AG04450 (cell line): Measurements from ENCODE around the gene DTD2. TPM values are rescaled to one million over a fixed set of nuclear protein-coding genes. Genes with fewer than 3 reads are reported as not detected.

ENCODE experiments used
- CTCF ChIA-PET: fragments of 300-600, 350-600 bp; formaldehyde crosslinking; extraction: SDS; loops from one replicate; lab custom pipeline; 2022; ENCODE audit warnings: antibody characterized with exemption, inconsistent platforms; lab: Charles Lee
- POLR2A ChIA-PET: fragments of 350-600 bp; formaldehyde crosslinking; extraction: SDS; loops from one replicate; lab custom pipeline; 2021; ENCODE audit warnings: antibody characterized with exemption, inconsistent platforms; lab: Yijun Ruan, JAX
- DNase-seq: peaks from one replicate; pipeline ENCODE4 v3.0.0-alpha.2; 2011; ENCODE audit warnings: low read depth, low spot score
- H3K27ac ChIP-seq: one replicate; pipeline ENCODE4 v1.5.1; 2012; ENCODE audit warnings: low read depth, low read length, control low read depth
- H3K27me3 ChIP-seq: one replicate; pipeline ENCODE4 v1.6.0; 2012; ENCODE audit warnings: low read length; ENCODE audit not compliant: control insufficient read depth, insufficient read depth
- H3K4me3 ChIP-seq: 2 replicates; pipeline ENCODE4 v1.5.1; 2011; ENCODE audit warnings: mild to moderate bottlenecking, low read depth, low read length, control low read depth
- H3K9me3 ChIP-seq: 2 replicates; pipeline ENCODE4 v1.5.1; 2012; ENCODE audit warnings: low read length; ENCODE audit not compliant: control insufficient read depth, insufficient read depth
- polyA plus RNA-seq: library from polyadenylated mRNA; depleted of rRNA; stranded (reverse); fragments of >200 nt; gene quantifications from 2 replicates; pipeline ENCODE4 v1.2.3, GENCODE V29; 2011
- TF ChIP-seq, protein P1 (sequence below): IDR thresholded peaks from 2 replicates; pipeline ENCODE4 v1.5.1; 2011; ENCODE audit warnings: low read depth, low read length, control low read depth, inconsistent platforms

The DTD2 gene
- polyA plus RNA-seq, 1 experiment, result 18.8 TPM

DNA sequence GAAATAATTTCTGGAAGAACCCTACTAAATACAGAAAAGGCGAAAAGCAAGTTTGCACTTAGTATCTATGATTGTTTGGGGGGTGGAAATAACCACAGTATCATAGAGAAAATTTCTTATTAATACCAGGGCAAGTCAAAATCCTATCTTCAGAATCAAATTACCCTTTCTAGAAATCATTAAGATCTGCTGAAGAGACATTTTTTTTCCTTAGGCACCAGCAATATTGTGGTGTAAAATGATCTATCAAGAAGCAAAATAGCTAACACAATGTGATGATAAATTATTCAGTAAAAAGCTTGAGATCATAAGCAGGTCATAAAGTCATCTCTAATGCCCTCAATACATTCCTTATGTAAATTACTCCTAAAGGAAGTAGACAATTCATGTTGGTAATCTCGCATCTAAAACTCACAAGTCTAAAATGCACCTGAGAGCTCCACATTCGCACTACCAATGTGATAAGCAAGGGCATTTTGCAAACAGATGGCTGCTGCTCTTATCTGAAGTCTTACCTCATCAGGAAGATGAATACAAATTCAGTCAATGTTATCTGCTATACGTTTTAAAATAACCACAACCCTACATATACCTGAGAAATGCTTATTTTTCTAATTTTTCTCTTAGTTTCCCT, 51.6 kb downstream of the DTD2 start:
- ChIA-PET CTCF (no interaction called here), POLR2A (interaction anchor here (0.7 kb wide), 1 partner anchor 15 kb away, joined by 8 read pairs; the partner anchor contains the start of gene HEATR5A)
- Histone ChIP-seq H3K9me3 (no peaks in the 10 kb centered on the region), H3K4me3 (no peak overlapping the region), H3K27ac (no peak overlapping the region), H3K27me3 (no peaks in the 10 kb centered on the region)
- DNase-seq, result no peak
- TF ChIP-seq, protein P1, sequence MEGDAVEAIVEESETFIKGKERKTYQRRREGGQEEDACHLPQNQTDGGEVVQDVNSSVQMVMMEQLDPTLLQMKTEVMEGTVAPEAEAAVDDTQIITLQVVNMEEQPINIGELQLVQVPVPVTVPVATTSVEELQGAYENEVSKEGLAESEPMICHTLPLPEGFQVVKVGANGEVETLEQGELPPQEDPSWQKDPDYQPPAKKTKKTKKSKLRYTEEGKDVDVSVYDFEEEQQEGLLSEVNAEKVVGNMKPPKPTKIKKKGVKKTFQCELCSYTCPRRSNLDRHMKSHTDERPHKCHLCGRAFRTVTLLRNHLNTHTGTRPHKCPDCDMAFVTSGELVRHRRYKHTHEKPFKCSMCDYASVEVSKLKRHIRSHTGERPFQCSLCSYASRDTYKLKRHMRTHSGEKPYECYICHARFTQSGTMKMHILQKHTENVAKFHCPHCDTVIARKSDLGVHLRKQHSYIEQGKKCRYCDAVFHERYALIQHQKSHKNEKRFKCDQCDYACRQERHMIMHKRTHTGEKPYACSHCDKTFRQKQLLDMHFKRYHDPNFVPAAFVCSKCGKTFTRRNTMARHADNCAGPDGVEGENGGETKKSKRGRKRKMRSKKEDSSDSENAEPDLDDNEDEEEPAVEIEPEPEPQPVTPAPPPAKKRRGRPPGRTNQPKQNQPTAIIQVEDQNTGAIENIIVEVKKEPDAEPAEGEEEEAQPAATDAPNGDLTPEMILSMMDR, result no peak

DNA sequence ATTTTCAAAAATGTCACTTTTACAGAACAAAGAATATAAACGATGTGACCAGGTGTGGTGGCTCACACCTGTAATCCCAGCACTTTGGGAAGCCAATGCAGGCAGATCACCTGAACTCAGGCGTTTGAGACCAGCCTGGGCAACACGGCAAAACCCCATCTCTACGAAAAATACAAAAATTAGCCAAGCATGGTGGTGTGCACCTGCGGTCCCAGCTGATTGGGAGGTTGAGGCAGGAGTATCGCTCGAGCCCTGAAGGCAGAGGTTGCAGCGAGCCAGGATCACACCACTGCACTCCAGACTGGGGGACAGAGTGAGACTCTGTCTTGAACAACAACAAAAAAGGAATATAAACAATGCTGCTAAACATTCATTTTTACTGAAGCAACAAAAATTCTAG, 52.2 kb downstream of the DTD2 start:
- Histone ChIP-seq H3K27me3 (no peaks in the 10 kb centered on the region), H3K4me3 (no peak overlapping the region), H3K9me3 (no peaks in the 10 kb centered on the region), H3K27ac (no peak overlapping the region)
- TF ChIP-seq, protein P1, result no peak
- ChIA-PET CTCF (no interaction called here), POLR2A (no interaction called here)
- DNase-seq, result no peak

DNA sequence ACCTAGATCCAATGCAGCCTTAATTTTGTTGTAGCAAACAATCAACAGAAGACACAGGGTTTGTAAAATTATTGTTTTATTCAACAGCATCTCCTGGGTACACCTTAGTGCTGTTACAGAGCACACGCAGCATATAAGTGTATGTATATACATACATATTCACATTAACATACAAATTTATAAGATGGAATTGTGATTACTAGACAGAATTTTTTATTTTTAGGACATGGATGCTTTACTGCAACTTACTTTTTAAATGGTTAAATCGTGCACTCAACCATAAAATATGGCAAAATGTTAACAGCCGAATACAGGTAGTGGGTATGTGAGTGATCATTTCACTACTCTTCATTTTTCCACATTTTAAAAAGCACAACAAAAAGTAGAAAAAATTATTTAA, 53.6 kb downstream of the DTD2 start:
- H3K9me3 ChIP-seq, result no peaks in the 10 kb centered on the region
- H3K4me3 ChIP-seq, result no peak overlapping the region
- H3K27ac ChIP-seq, result no peak overlapping the region
- DNase-seq, result no peak
- ChIA-PET CTCF (no interaction called here), POLR2A (no interaction called here)
- H3K27me3 ChIP-seq, result no peaks in the 10 kb centered on the region
- TF ChIP-seq, protein P1, result no peak

DNA sequence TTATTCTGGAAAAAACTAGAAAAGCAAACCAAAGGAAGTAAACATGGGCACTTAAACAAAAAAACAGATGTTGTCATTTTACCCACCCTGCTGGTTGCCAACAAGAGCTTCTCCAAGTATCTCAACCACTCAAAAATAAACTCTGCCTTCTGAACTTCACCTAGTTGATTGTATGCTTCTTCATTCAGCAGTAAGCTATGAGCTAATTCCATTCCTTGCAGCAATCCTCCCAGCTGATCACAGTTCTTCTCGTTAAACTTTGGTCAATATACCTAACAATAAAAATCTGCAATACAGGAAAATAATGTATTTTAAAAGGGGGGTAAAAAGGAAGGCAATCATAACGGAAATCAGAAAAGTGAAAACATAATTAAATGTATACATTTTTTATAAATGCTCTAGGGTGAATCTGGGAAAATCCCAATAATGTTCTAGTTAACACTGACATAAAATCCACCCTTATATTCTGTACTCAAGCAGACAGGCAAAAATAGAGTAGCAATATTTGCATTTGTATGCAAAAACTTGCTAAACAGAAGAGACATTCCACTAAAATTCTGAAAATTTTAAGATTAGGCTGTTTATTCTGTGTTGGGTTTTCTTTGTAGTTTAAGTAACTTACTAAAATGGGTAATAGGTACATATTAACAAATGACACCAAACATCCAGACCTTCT, 54.4 kb downstream of the DTD2 start:
- Histone ChIP-seq H3K27ac (no peak overlapping the region), H3K4me3 (no peak overlapping the region), H3K27me3 (no peaks in the 10 kb centered on the region), H3K9me3 (no peaks in the 10 kb centered on the region)
- TF ChIP-seq, protein P1, result no peak
- ChIA-PET POLR2A (interaction anchor here (1.9 kb wide), 1 partner anchor 17 kb away, joined by 5 read pairs; the partner anchor contains the start of gene HEATR5A), CTCF (no interaction called here)
- DNase-seq, result no peak

DNA sequence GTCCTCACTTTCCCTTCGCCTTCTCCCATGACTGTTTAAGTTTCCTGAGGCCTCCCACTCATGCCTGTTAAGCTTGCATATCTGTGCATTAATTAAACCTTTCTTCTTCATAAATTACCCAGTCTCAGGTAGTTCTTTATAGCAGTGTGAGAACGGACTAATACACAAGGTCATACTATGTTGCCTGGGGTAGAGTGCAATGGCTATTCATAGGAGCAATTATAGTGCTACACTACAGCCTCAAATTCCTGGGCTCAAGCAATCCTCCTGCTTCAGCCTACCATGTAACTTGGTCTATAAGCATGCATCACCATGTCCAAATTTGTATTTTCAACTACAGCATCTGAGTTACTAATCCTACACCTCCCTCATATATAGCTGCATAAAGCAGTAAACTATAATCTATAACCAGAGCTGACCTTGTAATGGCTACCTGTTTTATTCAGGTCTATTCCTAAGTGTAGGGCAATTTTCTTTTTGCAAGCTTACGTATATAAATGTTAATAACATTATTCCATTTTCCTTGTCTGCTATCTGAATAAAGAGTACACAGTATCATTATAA, 55.9 kb downstream of the DTD2 start:
- POLR2A ChIA-PET, result interaction anchor here (0.6 to 1.9 kb wide), 2 partner anchors 19 to 680 kb away, joined by 5 to 8 read pairs; partner anchors contain the start of gene HEATR5A
- no peak for DNase-seq
- no peak overlapping the region for H3K4me3 ChIP-seq
- TF ChIP-seq, protein P1, result no peak
- H3K27ac ChIP-seq, result no peak overlapping the region
- CTCF ChIA-PET, result interaction anchor here (1.0 kb wide), 1 partner anchor 48 kb away, joined by 3 read pairs; no protein-coding TSS in a partner anchor
- no peaks in the 10 kb centered on the region for H3K27me3 ChIP-seq
- H3K9me3 ChIP-seq, result no peaks in the 10 kb centered on the region
